HEK293 (cell line): ENCODE measurements around the gene NTF4.

Experiments used
- CTCF ChIP-seq: fragments of 450-650 bp; formaldehyde crosslinking; IDR thresholded peaks from 2 replicates; pipeline ENCODE4 v1.5.1; 2016; ENCODE audit warnings: missing biosample characterization, missing genetic modification characterization
- ZBTB21 ChIP-seq: fragments of 450-650 bp; formaldehyde crosslinking; IDR thresholded peaks from 2 replicates; pipeline ENCODE4 v1.5.1; 2017; ENCODE audit warnings: missing biosample characterization, missing genetic modification characterization
- ZNF2 ChIP-seq: fragments of 450-650 bp; formaldehyde crosslinking; IDR thresholded peaks from 2 replicates; pipeline ENCODE4 v1.5.1; 2016; ENCODE audit warnings: missing biosample characterization, missing genetic modification characterization
- ZNF501 ChIP-seq: fragments of 450-650 bp; formaldehyde crosslinking; IDR thresholded peaks from 2 replicates; pipeline ENCODE4 v1.5.1; 2016; ENCODE audit warnings: missing biosample characterization, missing genetic modification characterization
- ZNF629 ChIP-seq: fragments of 450-650 bp; formaldehyde crosslinking; IDR thresholded peaks from 2 replicates; pipeline ENCODE4 v1.5.1; 2017; ENCODE audit warnings: missing biosample characterization, missing genetic modification characterization
- ZNF843 ChIP-seq: fragments of 450-650 bp; formaldehyde crosslinking; IDR thresholded peaks from 2 replicates; pipeline ENCODE4 v1.5.1; 2016; ENCODE audit warnings: missing biosample characterization, missing genetic modification characterization
- TF ChIP-seq, protein P1 (sequence below): fragments of 450-650 bp; formaldehyde crosslinking; IDR thresholded peaks from 2 replicates; pipeline ENCODE4 v1.5.1; 2016; ENCODE audit warnings: missing biosample characterization, missing genetic modification characterization

GRCh38 chr19:49084206-49085019 lies 19.8 kb upstream of the NTF4 start:
- TF ChIP-seq ZNF629 (tag by site-specific recombination) (no peak), CTCF (tag by site-specific recombination) (no peak), ZNF843 (tag by site-specific recombination) (no peak), ZNF501 (tag by site-specific recombination) (no peak), ZBTB21 (tag by site-specific recombination) (no peak), ZNF2 (tag by site-specific recombination) (peak; percentile 12; the same call in 1 of the 2 replicates)
- TF ChIP-seq, protein P1, sequence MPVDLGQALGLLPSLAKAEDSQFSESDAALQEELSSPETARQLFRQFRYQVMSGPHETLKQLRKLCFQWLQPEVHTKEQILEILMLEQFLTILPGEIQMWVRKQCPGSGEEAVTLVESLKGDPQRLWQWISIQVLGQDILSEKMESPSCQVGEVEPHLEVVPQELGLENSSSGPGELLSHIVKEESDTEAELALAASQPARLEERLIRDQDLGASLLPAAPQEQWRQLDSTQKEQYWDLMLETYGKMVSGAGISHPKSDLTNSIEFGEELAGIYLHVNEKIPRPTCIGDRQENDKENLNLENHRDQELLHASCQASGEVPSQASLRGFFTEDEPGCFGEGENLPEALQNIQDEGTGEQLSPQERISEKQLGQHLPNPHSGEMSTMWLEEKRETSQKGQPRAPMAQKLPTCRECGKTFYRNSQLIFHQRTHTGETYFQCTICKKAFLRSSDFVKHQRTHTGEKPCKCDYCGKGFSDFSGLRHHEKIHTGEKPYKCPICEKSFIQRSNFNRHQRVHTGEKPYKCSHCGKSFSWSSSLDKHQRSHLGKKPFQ (tag by site-specific recombination) = no peak
